8988T (cell line): Measurements from ENCODE around the gene CDH13.

Source experiments
- DNase-seq: peaks from one replicate; pipeline ENCODE4 v3.0.0; 2011

Gene CDH13

GRCh38 chr16:82965808-82966207 lies 339.0 kb downstream of the CDH13 start:
- no peak for DNase-seq

GRCh38 chr16:82967424-82967823 lies 340.7 kb downstream of the CDH13 start:
- DNase-seq: no peak

GRCh38 chr16:82971126-82971525 lies 344.4 kb downstream of the CDH13 start:
- no peak for DNase-seq

GRCh38 chr16:82972331-82972919 lies 345.7 kb downstream of the CDH13 start:
- no peak for DNase-seq

- no peak for DNase-seq
Observed at GRCh38 chr16:82979406-82980111, 352.8 kb downstream of the CDH13 start.

- no peak for DNase-seq
Observed at GRCh38 chr16:82980810-82981209, 354.0 kb downstream of the CDH13 start.

GRCh38 chr16:82987767-82988166 lies 361.0 kb downstream of the CDH13 start:
- no peak for DNase-seq

- no peak for DNase-seq
Observed at GRCh38 chr16:82990155-82990554, 363.4 kb downstream of the CDH13 start.

- DNase-seq: no peak
Observed at GRCh38 chr16:82991410-82991809, 364.6 kb downstream of the CDH13 start.

GRCh38 chr16:82991966-82992675 lies 365.4 kb downstream of the CDH13 start:
- DNase-seq: no peak

GRCh38 chr16:82992786-82993185 lies 366.0 kb downstream of the CDH13 start:
- DNase-seq: no peak

GRCh38 chr16:82993415-82993814 lies 366.6 kb downstream of the CDH13 start:
- no peak for DNase-seq

- DNase-seq: no peak
Observed at GRCh38 chr16:82993926-82994325, 367.2 kb downstream of the CDH13 start.

GRCh38 chr16:82995286-82995923 lies 368.6 kb downstream of the CDH13 start:
- DNase-seq: no peak

GRCh38 chr16:82995924-82996441 lies 369.2 kb downstream of the CDH13 start:
- no peak for DNase-seq

- no peak for DNase-seq
Observed at GRCh38 chr16:82996814-82997213, 370.0 kb downstream of the CDH13 start.

- DNase-seq: no peak
Observed at GRCh38 chr16:82999711-83000110, 372.9 kb downstream of the CDH13 start.

- no peak for DNase-seq
Observed at GRCh38 chr16:83002351-83003334, 375.9 kb downstream of the CDH13 start.

GRCh38 chr16:83004868-83005652 lies 378.3 kb downstream of the CDH13 start:
- no peak for DNase-seq

GRCh38 chr16:83005653-83006160 lies 378.9 kb downstream of the CDH13 start:
- no peak for DNase-seq
